Activated CD4-positive, alpha-beta T cell treated with anti-CD3 and anti-CD28 coated beads, Interleukin-2, Interleukin-6, amounts not matched to agents 100 ng/mL and 50 ng/mL, durations not matched to agents 16 hours and 8 hours (primary cell): ENCODE results near the gene ENSA.
"Not testable (repeated sequence)": the region's sequence is repeated elsewhere in the genome, so short reads cannot be mapped to it uniquely, and the experiment has no call there.

ENCODE experiments used
- DNase-seq: peaks from one replicate; pipeline ENCODE4 v3.0.0-alpha.2; 2020

ENSA gene

DNA sequence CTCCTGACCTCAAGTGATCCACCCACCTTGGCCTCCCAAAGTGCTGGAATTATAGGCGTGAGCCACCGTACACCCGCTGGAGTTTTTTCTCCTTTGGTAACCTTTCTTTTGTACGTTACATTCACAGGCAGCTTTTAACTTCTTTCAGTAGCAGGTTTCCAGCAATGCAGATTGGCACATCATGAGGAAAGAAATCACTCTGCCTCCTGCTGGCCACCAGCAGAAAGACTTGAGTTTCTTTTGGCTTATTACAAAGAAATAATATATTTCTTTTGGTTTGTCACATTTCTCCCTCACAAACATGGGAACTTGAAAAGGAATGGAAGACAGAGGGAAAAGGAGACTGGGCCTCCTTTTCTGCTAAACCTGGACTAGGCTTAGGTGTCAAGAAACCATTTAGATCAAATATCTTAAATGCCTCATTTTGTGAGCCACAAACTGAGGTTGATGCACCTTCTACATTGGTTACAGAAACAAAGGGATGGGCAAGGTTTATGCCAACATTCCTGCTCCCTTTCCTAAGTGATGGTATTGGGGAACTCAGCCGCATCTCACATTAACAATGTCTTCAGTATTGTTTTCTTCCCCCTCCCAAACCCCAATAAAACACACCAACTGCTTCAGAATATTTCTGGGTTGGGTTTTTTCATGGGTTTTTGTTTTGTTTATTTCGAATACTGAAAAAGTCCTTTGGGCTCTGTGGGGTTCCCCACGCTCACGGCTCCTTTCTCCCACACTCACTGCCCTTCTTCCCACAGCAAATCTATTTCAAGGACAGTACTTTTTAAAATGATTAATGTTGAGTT, 7.7 kb downstream of the ENSA start:
- peak; percentile 59 for DNase-seq

DNA sequence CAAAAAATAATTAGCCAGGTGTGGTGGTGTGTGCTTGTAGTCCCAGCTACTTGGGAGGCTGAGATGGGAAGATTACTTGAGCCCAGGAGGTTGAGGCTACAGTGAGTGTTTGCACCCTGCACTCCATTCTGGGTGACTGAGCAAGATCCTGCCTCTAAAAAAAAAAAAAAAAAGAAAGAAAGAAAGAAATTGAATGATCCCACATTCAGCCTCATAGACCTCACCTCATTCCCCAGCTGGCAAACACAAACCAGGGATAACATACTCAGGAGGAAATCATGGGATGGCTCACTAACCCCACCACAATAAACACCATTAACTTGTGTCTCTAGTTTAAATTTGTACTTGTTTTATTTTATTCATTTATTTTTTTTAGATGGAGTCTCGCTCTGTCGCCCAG, 8.5 kb downstream of the ENSA start:
- DNase-seq = no peak

DNA sequence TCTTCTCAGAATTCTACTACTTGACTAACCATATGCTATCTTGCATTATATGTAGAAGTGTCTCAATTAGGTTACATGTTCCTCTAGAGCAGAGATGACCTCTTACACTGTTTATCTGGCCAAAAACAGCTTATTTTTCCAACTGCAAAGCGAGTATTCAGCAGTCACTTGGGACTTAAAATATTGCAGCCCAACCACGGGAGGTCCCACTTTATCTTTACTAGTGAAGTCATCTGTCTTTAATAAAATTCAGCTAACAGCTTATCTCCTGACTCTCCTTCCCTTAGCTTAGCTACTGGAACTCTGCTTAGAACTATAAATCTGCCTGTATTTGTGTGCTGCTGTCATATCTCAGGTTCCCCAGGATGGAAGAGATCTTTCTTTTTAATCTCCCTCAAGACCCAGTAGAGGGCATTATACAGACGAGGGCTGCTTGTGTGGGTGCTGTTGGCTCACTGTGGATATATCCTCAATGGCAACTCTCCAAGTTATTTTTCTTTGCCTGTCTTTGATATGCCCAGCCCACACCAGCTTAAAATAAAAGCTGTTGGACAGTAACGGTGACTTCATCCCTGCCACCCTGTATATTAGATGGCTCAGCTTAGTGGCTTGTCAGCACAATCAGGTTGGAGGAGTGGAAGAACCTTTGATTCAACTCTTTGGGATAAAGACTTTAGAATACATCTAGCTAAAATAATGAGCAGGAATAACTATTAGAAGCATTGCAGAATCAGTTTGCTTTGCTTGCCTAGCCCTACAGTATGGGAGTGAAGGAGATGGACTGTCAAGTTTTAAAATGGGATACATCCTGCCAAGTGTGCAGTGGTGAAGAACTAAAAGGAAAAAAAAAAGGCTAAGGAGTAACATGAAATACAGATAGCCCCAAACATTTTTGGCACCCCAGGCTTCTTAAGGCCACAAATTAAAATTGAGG, 9.6 kb downstream of the ENSA start:
- DNase-seq = no peak

DNA sequence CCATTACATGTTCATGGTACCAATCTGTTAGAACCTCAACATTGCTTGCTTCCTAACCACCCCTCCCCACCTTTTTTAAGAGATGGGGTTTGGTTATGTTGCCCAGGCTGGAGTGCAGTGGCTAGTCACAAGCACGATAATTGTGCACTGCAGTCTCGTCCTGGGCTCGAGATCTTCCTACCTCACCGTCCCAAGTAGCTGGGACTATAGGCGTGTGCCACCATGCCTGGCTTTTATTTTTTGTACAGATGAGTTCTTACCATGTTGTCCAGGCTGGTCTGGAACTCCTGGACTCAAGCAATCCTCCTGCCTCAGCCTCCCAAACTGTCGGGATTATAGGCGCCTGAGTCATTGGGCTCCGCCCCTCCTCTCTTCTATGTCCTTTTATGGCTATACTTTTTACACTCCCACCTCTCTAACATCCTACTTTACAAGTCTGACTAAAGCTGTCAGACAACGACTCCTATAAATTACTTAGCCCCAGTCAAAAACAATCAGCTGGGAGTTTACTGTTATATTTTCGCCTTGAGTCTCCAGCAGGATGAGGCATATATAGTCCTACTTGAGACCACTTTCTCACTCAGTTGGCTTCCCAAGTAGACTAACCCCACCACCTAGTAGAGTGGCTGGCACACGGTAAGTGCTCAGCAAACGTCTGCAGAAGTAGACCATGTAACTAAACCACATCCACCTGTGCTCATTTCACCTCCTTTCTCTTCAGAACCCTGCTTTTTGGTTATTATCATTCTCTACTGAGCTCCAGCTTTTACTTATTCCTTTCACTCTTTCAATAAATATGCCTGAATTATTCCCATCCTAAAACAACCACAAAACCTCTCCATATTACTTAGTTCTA, 13.8 kb downstream of the ENSA start:
- peak; percentile 43 for DNase-seq

DNA sequence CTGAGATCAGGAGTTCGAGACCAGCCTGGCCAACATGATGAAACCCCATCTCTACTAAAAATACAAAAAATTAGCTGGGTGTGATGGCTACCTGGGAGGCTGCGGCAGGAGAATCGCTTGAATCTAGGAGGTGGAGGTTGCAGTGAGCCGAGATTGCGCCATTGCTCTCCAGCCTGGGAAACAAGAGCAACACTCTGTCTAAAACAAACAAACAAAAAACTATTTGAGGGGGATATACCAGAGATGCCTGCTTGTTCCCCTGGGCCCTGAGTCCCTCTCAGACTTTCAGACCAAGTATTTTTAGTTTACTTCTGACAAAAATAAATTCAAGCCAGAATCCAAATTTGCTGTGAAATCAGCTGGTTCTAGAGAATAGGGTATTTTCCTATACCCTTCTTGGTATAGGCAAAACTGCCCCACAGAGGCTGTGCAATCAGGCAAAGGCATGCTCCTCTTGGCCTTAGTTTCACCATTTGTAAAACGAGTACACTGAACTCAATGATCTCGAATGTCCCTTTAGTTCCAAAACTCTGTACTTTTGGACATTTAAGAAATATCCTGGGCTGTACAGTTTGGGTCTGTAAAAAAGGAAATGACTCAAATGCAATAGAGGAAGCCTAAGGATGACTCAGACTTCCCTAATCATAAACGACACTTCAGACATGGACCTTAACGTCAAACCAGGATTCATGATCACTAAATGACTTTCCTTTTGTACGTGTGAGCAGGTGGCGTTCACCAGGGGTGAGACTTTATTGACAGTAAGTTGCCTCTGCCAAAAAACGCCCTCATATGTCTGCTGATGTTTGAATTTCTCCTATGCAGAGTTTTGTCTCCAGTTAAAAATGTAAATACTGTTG, 16.1 kb downstream of the ENSA start:
- peak; percentile 90 for DNase-seq

DNA sequence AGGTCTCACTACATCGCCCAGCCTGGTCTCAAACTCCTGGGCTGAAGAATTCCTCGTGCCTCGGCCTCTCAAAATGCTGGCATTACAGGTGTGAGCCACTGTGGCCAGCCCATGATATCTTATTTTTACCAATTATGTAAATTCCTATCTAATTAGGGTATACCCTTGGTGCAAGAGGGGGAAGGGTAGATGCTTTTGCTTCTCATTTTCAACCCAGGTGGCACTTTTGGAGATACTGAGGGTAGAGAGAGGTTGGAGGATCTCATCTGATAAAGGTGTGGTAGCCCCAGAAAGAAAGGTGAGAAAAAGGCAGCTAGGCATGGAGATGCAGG, 17.4 kb downstream of the ENSA start:
- no peak for DNase-seq

DNA sequence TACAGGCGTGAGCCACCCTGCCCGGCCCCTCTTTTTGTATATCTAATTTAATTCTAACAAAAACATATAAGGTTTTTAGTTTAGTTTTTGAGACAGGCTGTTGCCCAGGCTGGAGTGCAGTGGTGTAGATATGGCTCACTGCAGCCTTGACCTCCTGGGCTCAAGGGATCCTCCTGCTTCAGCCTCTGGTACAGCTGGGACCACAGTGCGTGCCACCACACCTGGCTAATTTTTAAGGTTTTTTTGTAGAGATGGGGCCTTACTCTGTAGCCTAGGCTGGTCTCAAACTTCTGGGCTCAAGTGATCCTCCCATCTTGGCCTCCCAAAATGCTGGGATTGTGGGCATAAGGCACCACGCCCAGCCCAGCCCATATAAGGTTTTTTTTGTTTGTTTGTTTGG, 18.8 kb downstream of the ENSA start:
- no peak for DNase-seq

DNA sequence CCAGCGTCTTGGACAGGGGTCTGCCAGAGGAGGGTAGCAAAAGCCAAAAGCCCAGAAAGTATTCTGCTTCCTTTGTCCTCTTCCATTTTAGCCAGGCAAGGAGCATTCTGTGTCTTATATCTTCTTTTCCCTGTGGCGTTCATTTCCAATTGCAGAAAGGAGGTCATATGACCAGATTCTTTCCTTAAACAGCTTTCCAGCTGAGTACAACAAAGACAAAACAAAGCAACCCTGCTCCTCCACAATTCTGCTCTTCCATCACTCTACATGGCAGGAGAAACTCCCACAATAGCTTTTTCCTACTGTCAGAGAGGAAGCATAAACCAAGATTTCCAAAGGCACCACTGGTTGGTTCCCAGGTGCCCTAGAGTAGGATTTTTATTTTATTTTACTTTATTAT, 19.7 kb downstream of the ENSA start:
- DNase-seq = no peak

DNA sequence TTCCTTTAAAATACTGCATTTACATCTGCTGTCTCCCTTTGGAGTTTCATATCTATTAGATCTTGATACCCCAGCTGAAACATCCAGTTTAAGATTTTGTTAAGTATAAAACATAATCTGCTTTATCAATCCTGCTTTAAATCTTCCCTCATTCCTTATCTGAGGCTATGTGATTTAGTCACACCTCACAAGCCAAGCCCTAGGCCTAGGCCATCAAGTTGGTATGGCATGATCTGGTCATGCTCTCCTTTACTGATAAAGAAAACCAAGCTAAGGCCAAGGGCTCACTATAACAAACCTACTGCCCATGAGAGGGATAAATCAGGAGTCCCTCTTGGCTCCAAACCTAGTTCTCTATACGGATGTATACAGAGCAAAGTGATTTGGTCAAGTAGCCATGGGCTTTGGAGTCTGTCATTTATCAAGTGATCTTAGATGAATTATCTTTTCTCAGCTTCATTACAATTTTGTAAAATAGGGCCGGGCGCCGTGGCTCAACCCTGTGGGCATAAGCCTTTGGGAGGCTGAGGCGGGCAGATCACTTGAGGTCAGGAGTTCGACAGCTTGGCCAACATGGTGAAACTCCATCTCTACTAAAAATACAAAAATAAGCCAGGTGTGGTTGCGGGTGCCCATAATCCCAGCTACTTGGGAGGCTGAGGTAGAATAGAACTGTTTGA, 22.8 kb downstream of the ENSA start:
- no peak for DNase-seq

DNA sequence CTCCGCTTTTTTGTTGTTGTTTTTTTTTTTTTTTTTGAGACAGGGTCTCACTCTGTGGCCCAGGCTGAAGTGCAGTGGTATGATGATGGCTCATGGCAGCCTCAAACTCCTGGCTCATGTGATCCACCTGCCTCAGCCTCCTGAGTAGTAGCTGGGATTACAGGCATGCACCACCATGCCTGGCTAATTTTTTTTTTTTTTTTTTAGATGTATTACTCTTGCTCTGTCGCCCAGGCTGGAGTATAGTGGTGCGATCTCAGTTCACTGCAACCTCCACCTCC, 24.0 kb downstream of the ENSA start:
- not testable (repeated sequence) for DNase-seq

DNA sequence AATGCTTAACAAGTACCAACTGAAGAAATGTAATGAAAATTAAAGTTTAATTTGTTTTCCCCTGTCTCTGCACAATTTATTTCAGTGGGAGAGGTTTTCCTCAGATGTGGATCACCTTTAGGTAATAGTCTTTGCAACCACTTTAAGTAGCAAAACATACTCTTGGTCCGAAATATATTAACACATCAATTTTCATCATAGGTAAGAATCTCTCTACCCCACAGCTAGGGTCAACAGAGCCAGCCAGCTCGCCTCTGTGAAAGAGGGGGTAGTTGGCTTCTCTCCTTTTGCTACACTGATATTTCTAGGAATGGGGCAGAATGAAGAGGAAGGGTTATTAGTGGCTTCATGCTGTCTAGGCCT, 25.2 kb downstream of the ENSA start:
- no peak for DNase-seq

DNA sequence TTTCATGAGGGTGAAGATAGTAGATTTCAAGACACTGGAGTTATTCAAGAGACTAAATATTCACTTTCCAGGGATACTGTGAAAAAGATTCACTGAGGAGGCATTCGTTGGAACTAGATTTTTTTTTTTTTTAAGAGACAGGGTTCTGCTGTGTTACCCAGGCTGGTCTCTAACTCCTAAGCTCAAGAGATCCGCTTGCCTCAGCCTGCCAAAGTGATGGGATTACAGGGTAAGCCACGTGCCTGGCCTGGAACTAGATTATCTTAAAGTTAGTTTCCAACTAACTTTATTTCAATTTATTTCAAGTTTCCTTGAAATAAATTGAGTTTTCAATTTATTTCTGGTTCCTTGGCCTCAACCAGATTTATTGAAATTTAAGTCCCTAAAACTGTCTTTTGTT, 25.7 kb downstream of the ENSA start:
- DNase-seq = no peak

DNA sequence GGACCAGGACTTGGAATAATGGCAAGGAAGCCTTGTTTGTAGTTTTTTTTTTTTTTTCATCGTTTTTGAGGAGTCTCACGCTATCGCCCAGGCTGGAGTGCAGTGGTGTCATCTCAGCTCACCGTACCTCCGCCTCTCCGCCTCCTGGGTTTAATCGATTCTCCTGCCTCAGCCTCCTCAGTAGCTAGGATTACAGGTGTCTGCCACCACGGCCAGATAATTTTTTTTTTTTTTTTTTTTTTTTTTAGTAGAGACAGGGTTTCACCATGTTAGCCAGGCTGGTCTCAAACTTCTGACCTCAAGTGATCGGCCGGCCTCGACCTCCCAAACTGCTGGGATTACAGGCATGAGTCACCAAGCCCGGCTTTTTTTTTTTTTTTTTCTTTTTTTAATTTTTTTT, 27.0 kb downstream of the ENSA start:
- not testable (repeated sequence) for DNase-seq

DNA sequence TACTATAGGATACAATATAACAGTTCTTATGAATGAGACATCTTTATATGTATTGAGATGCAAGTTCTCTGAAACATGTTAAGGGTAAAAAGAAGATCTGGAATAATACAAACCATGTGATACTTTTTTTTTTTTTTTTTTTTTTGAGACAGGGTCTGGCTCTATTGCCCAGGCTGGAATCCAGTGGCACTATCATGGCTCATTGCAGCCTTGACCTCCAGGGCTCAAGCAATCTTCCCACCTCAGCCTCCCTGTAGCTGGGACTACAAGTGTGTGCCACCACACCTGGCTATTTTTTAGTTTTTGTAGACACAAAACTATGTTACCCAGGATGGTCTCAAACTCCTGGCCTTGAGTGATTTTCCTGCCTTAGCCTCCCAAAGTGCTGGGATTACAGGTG, 27.9 kb downstream of the ENSA start:
- DNase-seq = no peak

DNA sequence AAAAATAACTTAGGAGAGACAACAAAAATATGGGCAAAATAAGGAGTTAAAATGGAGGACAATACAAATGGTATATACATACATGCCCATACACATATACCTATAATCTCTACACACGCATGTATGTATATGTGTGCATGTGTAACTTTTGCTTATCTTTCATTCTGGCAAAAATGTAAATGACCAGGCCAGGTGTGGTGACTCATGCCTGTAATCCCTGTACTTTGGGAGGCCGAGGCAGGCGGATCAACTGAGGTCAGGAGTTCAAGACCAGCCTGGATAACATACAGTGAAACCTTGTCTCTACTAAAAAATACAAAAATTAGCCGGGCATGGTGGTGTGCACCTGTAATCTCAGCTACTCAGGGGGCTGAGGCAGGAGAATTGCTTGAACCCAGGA, 31.1 kb downstream of the ENSA start:
- not testable (repeated sequence) for DNase-seq

DNA sequence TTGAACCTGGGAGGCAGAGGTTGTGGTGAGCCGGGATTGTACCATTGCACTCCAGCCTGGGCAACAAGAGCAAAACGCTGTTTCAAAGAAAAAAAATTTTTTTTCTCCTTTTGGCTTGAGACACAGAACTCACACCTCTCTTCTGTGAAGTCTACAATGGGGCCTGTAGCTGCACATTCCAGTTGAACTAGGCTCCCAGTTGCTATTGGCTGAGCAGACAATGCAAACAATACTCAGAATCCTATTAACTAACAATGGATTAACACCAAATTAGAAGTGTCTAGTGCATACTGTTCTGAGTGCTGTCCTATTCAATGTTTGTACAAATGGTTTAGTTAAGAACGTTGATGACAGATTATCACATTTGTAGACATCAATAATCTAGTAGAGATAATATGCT, 32.4 kb downstream of the ENSA start:
- no peak for DNase-seq

DNA sequence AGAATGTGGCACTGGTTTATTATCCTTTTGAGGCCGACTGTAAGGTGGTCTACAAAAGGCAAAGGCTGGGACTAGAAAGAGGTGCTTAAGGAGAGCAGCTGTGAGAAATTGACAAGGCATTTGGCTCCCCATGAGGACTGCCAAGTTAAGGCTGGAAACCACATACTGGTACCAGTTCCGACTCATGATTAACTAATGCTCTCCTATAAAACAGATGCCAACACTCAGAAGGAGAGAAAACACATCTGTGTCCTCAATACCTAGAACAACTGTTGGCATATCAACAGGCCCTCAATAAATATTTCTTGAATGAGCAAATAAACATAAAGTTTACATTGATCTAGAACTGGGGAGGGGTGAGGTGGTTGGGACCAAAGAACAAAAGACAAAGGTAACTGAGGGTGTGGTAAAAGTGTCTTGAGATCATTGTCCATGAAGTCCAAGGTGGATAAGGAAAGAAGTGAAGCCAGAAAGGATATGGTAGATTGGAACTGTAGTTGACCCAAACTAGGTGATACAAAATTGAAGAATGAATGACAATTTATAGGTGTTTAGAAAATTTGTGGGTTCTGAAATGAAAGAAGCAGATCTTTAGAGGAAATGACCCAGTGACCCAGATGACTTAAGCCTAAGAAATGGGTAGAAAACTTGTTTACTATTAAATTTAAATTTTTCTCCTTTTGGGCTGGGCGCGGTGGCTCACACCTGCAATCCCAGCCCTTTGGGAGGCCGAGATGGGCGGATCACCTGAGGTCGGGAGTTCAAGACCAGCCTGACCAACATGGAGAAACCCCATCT, 33.1 kb downstream of the ENSA start:
- no peak for DNase-seq

DNA sequence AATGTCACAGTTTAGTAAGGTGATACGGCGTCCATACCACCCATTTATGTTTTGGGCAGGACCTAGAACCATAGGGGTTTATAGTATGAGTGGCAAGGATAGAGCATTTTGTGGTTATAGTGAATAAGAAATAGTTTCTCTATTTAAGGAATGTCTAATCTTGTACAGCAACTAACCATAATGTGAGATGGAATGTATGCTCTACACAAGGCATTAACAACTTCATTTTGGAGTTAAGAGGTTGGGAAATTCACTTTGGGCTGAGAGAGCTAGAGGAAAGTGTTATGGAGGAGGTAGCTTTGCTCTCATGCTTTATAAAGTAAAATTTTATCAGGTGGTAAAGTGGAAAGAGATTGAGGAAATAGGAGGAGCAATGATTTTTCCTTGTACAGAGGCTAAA, 47.0 kb downstream of the ENSA start:
- no peak for DNase-seq

DNA sequence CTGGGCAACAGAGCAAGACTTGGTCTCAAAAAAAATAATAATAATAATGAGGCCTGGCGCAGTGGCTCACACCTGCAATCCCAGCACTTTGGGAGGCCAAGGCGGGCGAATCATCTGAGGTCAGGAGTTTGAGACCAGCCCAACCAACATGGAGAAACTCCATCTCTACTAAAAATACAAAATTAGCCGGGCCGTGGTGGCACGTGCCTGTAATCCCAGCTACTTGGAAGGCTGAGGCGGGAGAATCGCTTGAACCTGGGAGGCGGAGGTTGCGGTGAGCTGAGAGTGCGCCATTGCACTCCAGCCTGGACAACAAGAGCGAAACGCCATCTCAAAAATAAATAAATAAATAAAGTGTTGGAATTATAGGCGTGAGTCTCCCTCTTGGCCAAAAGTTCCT, 47.5 kb downstream of the ENSA start:
- DNase-seq = not testable (repeated sequence)

DNA sequence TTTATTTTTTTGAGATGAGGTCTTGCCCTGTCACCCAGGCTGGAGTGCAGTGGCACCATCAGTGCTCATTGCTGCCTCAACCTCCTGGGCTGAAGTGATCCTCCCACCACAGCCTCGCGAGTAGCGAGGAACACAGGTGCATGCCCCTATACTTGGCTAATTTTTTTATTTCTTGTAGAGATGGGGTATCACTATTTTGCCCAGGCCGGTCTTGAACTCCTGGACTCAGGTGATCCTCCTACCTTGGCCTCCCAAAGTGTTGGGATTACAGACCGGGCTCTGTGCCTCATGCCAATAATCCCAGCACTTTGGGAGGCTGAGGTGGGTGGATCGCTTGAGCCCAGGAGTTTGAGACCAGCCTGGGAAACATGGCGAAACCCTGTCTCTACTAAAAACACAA, 48.0 kb downstream of the ENSA start:
- DNase-seq = not testable (repeated sequence)

DNA sequence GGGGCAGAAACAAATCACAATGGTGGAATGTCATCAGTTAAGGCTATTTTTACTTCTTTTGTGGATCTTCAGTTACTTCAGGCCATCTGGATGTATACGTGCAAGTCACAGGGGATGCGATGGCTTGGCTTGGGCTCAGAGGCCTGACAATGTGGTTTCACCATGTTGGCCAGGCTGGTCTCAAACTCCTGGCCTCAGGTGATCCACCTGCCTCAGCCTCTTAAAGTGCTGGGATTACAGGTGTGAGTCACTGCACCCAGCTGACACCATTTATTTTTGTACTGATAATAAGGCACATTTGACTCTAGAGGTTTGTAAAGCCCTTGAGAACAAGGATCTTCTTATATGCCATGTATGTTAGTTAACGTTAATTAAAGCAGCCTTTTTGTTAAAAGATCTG, 48.4 kb downstream of the ENSA start:
- DNase-seq = not testable (repeated sequence)
